ENCODE measurements around the gene PRR5L. TPM values are rescaled to one million over a fixed set of nuclear protein-coding genes. Genes with fewer than 3 reads are reported as not detected.

PRR5L gene
- total RNA-seq, result 7.5 and 13.2 TPM in 2 replicates

GRCh38 chr11:36295926-36296325 lies at the start of gene PRR5L:
PRR5L (plus strand) TSS chr11:36296288; CDS start chr11:36401122, 104,834 bp downstream.

GRCh38 chr11:36289226-36289852 lies 6.7 kb upstream of the PRR5L start, which contains the start of gene COMMD9:
COMMD9 (minus strand) TSS chr11:36289424; CDS start chr11:36289412, 12 bp downstream.

GRCh38 chr11:36509694-36510593 lies 213.9 kb downstream of the PRR5L start, which contains the start of gene TRAF6:
TRAF6 (minus strand) TSS chr11:36510272; CDS start chr11:36501515, 8,757 bp downstream.

Other genes starting within 250 kb of the PRR5L start
- 46.8 and 51.6 TPM in 2 replicates for gene COMMD9, start 6.9 kb upstream of the PRR5L start, total RNA-seq
- gene TRAF6, start 214.0 kb downstream of the PRR5L start, total RNA-seq, result 4.4 and 7.5 TPM in 2 replicates

All from airway epithelial cell (primary cell).